ENCODE measurements around the gene SRP68.

- TF ChIP-seq CTCF (IDR thresholded peaks at IDR 0.05) (no peak), EZH2phosphoT487 (IDR thresholded peaks at IDR 0.05) (no peak)
These were observed 15.4 kb downstream of the SRP68 start for GRCh38 chr17:76056882-76057281.

Data from neural progenitor cell (in vitro differentiated cells).